Endothelial cell of umbilical vein (primary cell): Measurements from ENCODE around the gene UBE2H. TPM values are rescaled to one million over a fixed set of nuclear protein-coding genes. Genes with fewer than 3 reads are reported as not detected.

Source experiments
- BruUV-seq: library from RNA; stranded (reverse); fragments of 400-500 nt; replicated peaks from 2 replicates; lab custom pipeline; 2021; lab: Mats Ljungman, UMichigan
- CTCF ChIA-PET: fragments of 300-600, 350-600 bp; sonication (Branson Sonifier 250); formaldehyde crosslinking; loops from one replicate; lab custom pipeline; 2021; ENCODE audit warnings: antibody characterized with exemption, inconsistent platforms; lab: Charles Lee
- POLR2A ChIA-PET: fragments of 300-600, 350-600 bp; sonication (Branson Sonifier 250); formaldehyde crosslinking; loops from one replicate; lab custom pipeline; 2021; ENCODE audit warnings: antibody characterized with exemption, inconsistent platforms; lab: Charles Lee
- DNase-seq: peaks from one replicate; pipeline ENCODE4 v3.0.0-alpha.2; 2011; ENCODE audit warnings: low read depth, low spot score
- FAIRE-seq: peaks from 2 replicates; lab custom pipeline; 2011; peaks lifted over from hg19 to GRCh38; lab: Jason Lieb, UNC
- H2AFZ ChIP-seq: 2 replicates; pipeline ENCODE4 v1.6.0; 2012; ENCODE audit warnings: low read depth, low read length, control low read depth, inconsistent platforms
- H3K27ac ChIP-seq: 2 replicates; pipeline ENCODE4 v1.5.1; 2011; ENCODE audit warnings: low read depth, mild to moderate bottlenecking, control low read depth, low read length, moderate library complexity; ENCODE audit not compliant: insufficient read depth
- H3K27me3 ChIP-seq, 2 experiments: 2 replicates each; pipeline versions ENCODE4 v1.6.0 to v1.6.1; 2011; ENCODE audit warnings: low read length in 2 of 2, mixed read lengths in 1 of 2; ENCODE audit not compliant: control insufficient read depth in 2 of 2, insufficient read depth in 2 of 2
- H3K36me3 ChIP-seq, 2 experiments: 2 replicates in 1 of 2; 3 replicates in 1 of 2; pipeline ENCODE4 v1.5.1; 2011; ENCODE audit warnings: low read length in 2 of 2, mild to moderate bottlenecking in 1 of 2, moderate library complexity in 1 of 2; ENCODE audit not compliant: control insufficient read depth in 2 of 2, insufficient read depth in 2 of 2; ENCODE audit errors: extremely low read depth in 1 of 2
- H3K4me1 ChIP-seq: 3 replicates; pipeline ENCODE4 v1.5.1; 2011; ENCODE audit warnings: mild to moderate bottlenecking, low read length; ENCODE audit not compliant: control insufficient read depth, insufficient read depth; ENCODE audit errors: extremely low read depth
- H3K4me2 ChIP-seq: 2 replicates; pipeline ENCODE4 v1.6.1; 2011; ENCODE audit warnings: low read length, control low read depth, mixed read lengths; ENCODE audit not compliant: insufficient read depth
- H3K4me3 ChIP-seq, 3 experiments: fragments of 200-600 bp in 1 of 3; sonication (generic), shearing (Covaris generic) in 1 of 3; replicated peaks in 1 of 3; 2 replicates each; pipeline ENCODE4 v1.5.1; 2011 to 2016; ENCODE audit warnings: control low read depth in 3 of 3, low read length in 3 of 3, mild to moderate bottlenecking in 2 of 3, inconsistent platforms in 1 of 3, low read depth in 1 of 3, moderate library complexity in 1 of 3; ENCODE audit not compliant: insufficient read depth in 1 of 3
- H3K79me2 ChIP-seq: 2 replicates; pipeline ENCODE4 v1.6.0; 2012; ENCODE audit warnings: low read length, inconsistent platforms; ENCODE audit not compliant: control insufficient read depth, insufficient read depth
- H3K9ac ChIP-seq: replicated peaks from 2 replicates; pipeline ENCODE3; 2011; ENCODE audit warnings: low read length, control low read depth; ENCODE audit not compliant: insufficient read depth; ENCODE audit errors: extremely low read depth
- H3K9me1 ChIP-seq: replicated peaks from 3 replicates; pipeline ENCODE4 v1.6.0; 2011; ENCODE audit warnings: mild to moderate bottlenecking, low read length; ENCODE audit not compliant: control insufficient read depth, insufficient read depth; ENCODE audit errors: extremely low read depth
- H3K9me3 ChIP-seq: replicated peaks from 2 replicates; pipeline ENCODE4 v1.5.1; 2012; ENCODE audit warnings: low read length, inconsistent platforms; ENCODE audit not compliant: control insufficient read depth, insufficient read depth
- H4K20me1 ChIP-seq: replicated peaks from 2 replicates; pipeline ENCODE3; 2011; ENCODE audit warnings: mild to moderate bottlenecking, low read length; ENCODE audit not compliant: control insufficient read depth, insufficient read depth; ENCODE audit errors: extremely low read depth
- CTCF ChIP-seq, 2 donors: IDR thresholded peaks; 1 replicate in 1 of 2; 2 replicates in 1 of 2; pipeline ENCODE4 v1.5.1; 2011; ENCODE audit warnings: low read length in 2 of 2, mild to moderate bottlenecking in 2 of 2, moderate library complexity in 2 of 2, control low read depth in 1 of 2, inconsistent platforms in 1 of 2, low read depth in 1 of 2; ENCODE audit not compliant: insufficient read depth in 1 of 2; ENCODE audit errors: extremely low read depth in 1 of 2
- EZH2 ChIP-seq: IDR thresholded peaks from 2 replicates; pipeline ENCODE4 v1.6.1; 2012; ENCODE audit warnings: borderline replicate concordance, low read depth, mild to moderate bottlenecking, moderate library complexity, low read length, inconsistent platforms; ENCODE audit not compliant: severe bottlenecking
- FOS ChIP-seq: IDR thresholded peaks from 2 replicates; pipeline ENCODE4 v1.6.1; 2011; ENCODE audit warnings: mild to moderate bottlenecking, low read length, moderate library complexity, borderline replicate concordance; ENCODE audit not compliant: insufficient read depth
- GATA2 ChIP-seq: IDR thresholded peaks from 2 replicates; pipeline ENCODE4 v1.7.0; 2011; ENCODE audit warnings: low read depth, mild to moderate bottlenecking, moderate library complexity, mixed read lengths, low read length; ENCODE audit not compliant: insufficient read length, insufficient read depth
- JUN ChIP-seq: IDR thresholded peaks from 2 replicates; pipeline ENCODE4 v1.6.1; 2011; ENCODE audit warnings: borderline replicate concordance, low read depth; ENCODE audit not compliant: insufficient read length, insufficient read depth
- MYC ChIP-seq: IDR thresholded peaks from one replicate; pipeline ENCODE4 v1.6.1; 2011; ENCODE audit warnings: mild to moderate bottlenecking, low read depth, low read length
- POLR2A ChIP-seq: IDR thresholded peaks from 2 replicates; pipeline ENCODE4 v1.6.1; 2012; ENCODE audit warnings: low read depth, mild to moderate bottlenecking, control low read depth, low read length
- POLR2AphosphoS5 ChIP-seq: IDR thresholded peaks from 2 replicates; pipeline ENCODE4 v1.6.1; 2012; ENCODE audit warnings: low read depth, mild to moderate bottlenecking, control low read depth, low read length, moderate library complexity; ENCODE audit not compliant: insufficient read depth
- dilution Hi-C: fragments of 300-500 bp; cut with MboI; formaldehyde crosslinking; loops from one replicate; pipeline ENCODE4 v1.15.0; 2019; ENCODE audit warnings: low sequenced_read_pairs; ENCODE audit not compliant: extremely low pct_ligation_motif_present
- intact Hi-C: fragments of 100-400 bp; cut with micrococcal nuclease; formaldehyde crosslinking; loops from one replicate; pipeline ENCODE4 v1.10.0; 2022
- polyA plus RNA-seq, 4 experiments: library from polyadenylated mRNA; depleted of rRNA in 3 of 4; stranded (reverse) in 3 of 4; unstranded in 1 of 4; fragments of >200 nt; gene quantifications; 2 replicates each; pipeline versions ENCODE4 v1.2.1 to v1.2.3, GENCODE V29; 2011 to 2012; ENCODE audit warnings: missing spikeins in 1 of 4
- total RNA-seq: library from RNA; stranded (reverse); gene quantifications from 2 replicates; pipeline ENCODE4 v1.2.3, GENCODE V29; 2021
- TF ChIP-seq, protein P1 (sequence below): IDR thresholded peaks from 2 replicates; pipeline ENCODE4 v1.6.1; 2011; ENCODE audit not compliant: insufficient read depth, insufficient read length

Gene UBE2H
- total and polyA plus RNA-seq, 2 donors (not counting 3 experiments of a cell fraction or from before 2014, with no cell fraction given), result 51.7 to 90.1 TPM

GRCh38 chr7:129918922-129919321 lies 33.8 kb downstream of the UBE2H start:
- H3K9me1 ChIP-seq, result no peaks in the 10 kb centered on the region
- dilution Hi-C loops (no loop called here), intact Hi-C loops (no loop called here)
- no TSS peak for BruUV-seq
- H3K79me2 ChIP-seq, result peaks cover 63% of the 10 kb centered on the region
- DNase-seq (peak; percentile 48), FAIRE-seq (peak; percentile 77)
- ChIA-PET POLR2A (interaction anchor here (0.6 to 0.7 kb wide), 3 partner anchors 10 to 203 kb away, joined by 3 to 10 read pairs (median 8); no protein-coding TSS in a partner anchor), CTCF (interaction anchor here (0.7 to 2.9 kb wide), 9 partner anchors 11 to 1210 kb away, joined by 3 to 11 read pairs (median 4); no protein-coding TSS in a partner anchor)
- no peak overlapping the region for H3K4me3 ChIP-seq
- H2AFZ ChIP-seq, result no peak overlapping the region
- peaks cover 40% of the 10 kb centered on the region for H3K4me1 ChIP-seq
- peak overlapping the region; percentile 76 for H3K27ac ChIP-seq
- H3K9me3 ChIP-seq, result no peaks in the 10 kb centered on the region
- peaks cover 0 to 3% of the 10 kb centered on the region in 2 experiments for H3K36me3 ChIP-seq
- H3K4me2 ChIP-seq, result peak overlapping the region; percentile 76
- no peak overlapping the region for H3K9ac ChIP-seq
- H4K20me1 ChIP-seq, result peaks cover 14% of the 10 kb centered on the region
- H3K27me3 ChIP-seq, result no peaks in the 10 kb centered on the region
- TF ChIP-seq POLR2AphosphoS5, result no peak
- no peak for TF ChIP-seq GATA2
- no peak for TF ChIP-seq EZH2
- TF ChIP-seq MYC, result no peak
- TF ChIP-seq FOS, result peak; percentile 52
- TF ChIP-seq JUN, result peak; percentile 69
- TF ChIP-seq, protein P1, sequence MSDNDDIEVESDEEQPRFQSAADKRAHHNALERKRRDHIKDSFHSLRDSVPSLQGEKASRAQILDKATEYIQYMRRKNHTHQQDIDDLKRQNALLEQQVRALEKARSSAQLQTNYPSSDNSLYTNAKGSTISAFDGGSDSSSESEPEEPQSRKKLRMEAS, result no peak
- no peak for TF ChIP-seq POLR2A

- no peak overlapping the region for H3K4me3 ChIP-seq
- H2AFZ ChIP-seq, result no peak overlapping the region
- H3K9ac ChIP-seq, result no peak overlapping the region
- no peaks in the 10 kb centered on the region for H3K9me3 ChIP-seq
- H3K9me1 ChIP-seq, result no peaks in the 10 kb centered on the region
- DNase-seq (no peak), FAIRE-seq (no peak)
- dilution Hi-C loops, result no loop called here
- no TSS peak for BruUV-seq
- H3K36me3 ChIP-seq, result peaks cover 0 to 3% of the 10 kb centered on the region in 2 experiments
- no peaks in the 10 kb centered on the region for H3K27me3 ChIP-seq
- H3K79me2 ChIP-seq, result peaks cover 65% of the 10 kb centered on the region
- ChIA-PET CTCF (interaction anchor here (1.0 to 2.9 kb wide), 2 partner anchors 21 to 52 kb away, joined by 3 to 11 read pairs; no protein-coding TSS in a partner anchor), POLR2A (no interaction called here)
- no peak overlapping the region for H3K4me2 ChIP-seq
- TF ChIP-seq MYC (no peak), GATA2 (no peak), JUN (no peak), POLR2AphosphoS5 (no peak), FOS (no peak), CTCF (IDR thresholded peaks at IDR 0.05; ENCODE audit: extremely low read depth in 1 of 2, insufficient read depth in 1 of 2, low read depth in 1 of 2, low read length in 2 of 2) (no peak), EZH2 (no peak), POLR2A (no peak)
- TF ChIP-seq, protein P1, result no peak
- H3K27ac ChIP-seq, result no peak overlapping the region
- intact Hi-C loops, result no loop called here
- H3K4me1 ChIP-seq, result peaks cover 34% of the 10 kb centered on the region
- peaks cover 12% of the 10 kb centered on the region for H4K20me1 ChIP-seq
Observed at GRCh38 chr7:129917934-129918333, 34.8 kb downstream of the UBE2H start.
